Liver (tissue), 2 donors: ENCODE measurements around the gene SLC26A4.

Experiments
- TF ChIP-seq, protein P1 (sequence below): fragments of 150-350 bp; IDR thresholded peaks from 2 replicates; pipeline ENCODE4 v1.5.1; 2017; ENCODE audit warnings: improper control_type of control experiment, low read depth, low read length; ENCODE audit not compliant: missing input control
- TF ChIP-seq, protein P2 (sequence below): IDR thresholded peaks from 2 replicates; pipeline ENCODE4 v1.6.1; 2016; ENCODE audit warnings: antibody characterized with exemption, mild to moderate bottlenecking
- donor health status: healthy.

DNA sequence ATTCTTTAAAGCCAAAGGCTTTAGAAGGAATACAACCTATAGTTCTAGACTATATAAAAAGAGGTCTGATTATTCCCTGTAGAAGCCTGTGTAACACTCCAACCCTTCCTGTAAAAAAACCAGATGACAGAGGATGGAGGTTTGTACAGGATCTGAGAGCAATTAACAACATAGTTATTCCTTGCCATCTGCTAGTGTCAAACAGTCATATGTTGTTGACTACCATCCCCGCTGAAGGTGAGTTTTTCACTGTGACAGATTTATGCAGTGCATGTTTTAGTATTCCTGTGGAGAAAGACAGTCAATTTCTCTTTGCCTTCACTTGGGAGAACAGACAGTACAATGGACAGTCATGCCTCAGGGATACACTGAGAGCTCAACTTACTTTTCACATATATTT, 19.0 kb upstream of the SLC26A4 start:
- TF ChIP-seq, protein P1, sequence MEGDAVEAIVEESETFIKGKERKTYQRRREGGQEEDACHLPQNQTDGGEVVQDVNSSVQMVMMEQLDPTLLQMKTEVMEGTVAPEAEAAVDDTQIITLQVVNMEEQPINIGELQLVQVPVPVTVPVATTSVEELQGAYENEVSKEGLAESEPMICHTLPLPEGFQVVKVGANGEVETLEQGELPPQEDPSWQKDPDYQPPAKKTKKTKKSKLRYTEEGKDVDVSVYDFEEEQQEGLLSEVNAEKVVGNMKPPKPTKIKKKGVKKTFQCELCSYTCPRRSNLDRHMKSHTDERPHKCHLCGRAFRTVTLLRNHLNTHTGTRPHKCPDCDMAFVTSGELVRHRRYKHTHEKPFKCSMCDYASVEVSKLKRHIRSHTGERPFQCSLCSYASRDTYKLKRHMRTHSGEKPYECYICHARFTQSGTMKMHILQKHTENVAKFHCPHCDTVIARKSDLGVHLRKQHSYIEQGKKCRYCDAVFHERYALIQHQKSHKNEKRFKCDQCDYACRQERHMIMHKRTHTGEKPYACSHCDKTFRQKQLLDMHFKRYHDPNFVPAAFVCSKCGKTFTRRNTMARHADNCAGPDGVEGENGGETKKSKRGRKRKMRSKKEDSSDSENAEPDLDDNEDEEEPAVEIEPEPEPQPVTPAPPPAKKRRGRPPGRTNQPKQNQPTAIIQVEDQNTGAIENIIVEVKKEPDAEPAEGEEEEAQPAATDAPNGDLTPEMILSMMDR: no peak
- TF ChIP-seq, protein P2, sequence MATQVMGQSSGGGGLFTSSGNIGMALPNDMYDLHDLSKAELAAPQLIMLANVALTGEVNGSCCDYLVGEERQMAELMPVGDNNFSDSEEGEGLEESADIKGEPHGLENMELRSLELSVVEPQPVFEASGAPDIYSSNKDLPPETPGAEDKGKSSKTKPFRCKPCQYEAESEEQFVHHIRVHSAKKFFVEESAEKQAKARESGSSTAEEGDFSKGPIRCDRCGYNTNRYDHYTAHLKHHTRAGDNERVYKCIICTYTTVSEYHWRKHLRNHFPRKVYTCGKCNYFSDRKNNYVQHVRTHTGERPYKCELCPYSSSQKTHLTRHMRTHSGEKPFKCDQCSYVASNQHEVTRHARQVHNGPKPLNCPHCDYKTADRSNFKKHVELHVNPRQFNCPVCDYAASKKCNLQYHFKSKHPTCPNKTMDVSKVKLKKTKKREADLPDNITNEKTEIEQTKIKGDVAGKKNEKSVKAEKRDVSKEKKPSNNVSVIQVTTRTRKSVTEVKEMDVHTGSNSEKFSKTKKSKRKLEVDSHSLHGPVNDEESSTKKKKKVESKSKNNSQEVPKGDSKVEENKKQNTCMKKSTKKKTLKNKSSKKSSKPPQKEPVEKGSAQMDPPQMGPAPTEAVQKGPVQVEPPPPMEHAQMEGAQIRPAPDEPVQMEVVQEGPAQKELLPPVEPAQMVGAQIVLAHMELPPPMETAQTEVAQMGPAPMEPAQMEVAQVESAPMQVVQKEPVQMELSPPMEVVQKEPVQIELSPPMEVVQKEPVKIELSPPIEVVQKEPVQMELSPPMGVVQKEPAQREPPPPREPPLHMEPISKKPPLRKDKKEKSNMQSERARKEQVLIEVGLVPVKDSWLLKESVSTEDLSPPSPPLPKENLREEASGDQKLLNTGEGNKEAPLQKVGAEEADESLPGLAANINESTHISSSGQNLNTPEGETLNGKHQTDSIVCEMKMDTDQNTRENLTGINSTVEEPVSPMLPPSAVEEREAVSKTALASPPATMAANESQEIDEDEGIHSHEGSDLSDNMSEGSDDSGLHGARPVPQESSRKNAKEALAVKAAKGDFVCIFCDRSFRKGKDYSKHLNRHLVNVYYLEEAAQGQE: no peak
